OCI-M2 (cell line): Measurements from ENCODE around the gene CHTOP.
"Not testable (repeated sequence)": the region's sequence is repeated elsewhere in the genome, so short reads cannot be mapped to it uniquely, and the experiment has no call there.

Source experiments
- DNase-seq: peaks from one replicate; lab custom pipeline; 2025; ENCODE audit not compliant: unreplicated experiment; lab: John Stamatoyannopoulos, UW

Gene CHTOP

GRCh38 chr1:153631047-153632022, 2.5 kb upstream of the CHTOP start:
- no peak for DNase-seq

DNA sequence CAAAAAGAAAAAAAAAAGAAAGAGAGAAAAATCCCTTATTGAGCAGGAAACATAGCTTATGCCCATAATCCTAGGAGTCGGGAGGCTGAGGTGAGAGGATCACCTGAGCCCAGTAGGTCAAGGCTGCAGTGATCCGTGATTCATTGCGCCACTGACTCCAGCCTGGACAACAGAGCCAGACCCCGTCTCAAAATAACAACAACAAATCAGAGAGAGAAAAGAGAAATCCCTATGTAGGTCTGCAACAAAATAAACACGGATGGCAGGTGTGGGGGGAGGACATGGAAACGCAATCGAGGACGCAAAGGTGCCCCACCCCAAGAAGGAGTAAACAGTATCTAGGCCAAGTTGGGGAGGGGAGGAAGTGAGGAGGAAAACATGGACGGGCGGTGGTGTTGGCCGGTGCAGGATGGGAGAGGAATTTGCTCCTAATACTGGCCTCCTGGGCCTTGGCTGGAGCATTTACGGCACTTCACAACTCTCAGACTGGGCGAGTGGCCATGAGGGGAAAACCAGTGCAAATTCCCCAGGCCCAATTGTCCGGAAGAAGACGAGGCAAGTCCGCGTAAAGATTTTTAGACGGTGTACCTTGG, 609 bp upstream of the CHTOP start:
- DNase-seq, result no peak

DNA sequence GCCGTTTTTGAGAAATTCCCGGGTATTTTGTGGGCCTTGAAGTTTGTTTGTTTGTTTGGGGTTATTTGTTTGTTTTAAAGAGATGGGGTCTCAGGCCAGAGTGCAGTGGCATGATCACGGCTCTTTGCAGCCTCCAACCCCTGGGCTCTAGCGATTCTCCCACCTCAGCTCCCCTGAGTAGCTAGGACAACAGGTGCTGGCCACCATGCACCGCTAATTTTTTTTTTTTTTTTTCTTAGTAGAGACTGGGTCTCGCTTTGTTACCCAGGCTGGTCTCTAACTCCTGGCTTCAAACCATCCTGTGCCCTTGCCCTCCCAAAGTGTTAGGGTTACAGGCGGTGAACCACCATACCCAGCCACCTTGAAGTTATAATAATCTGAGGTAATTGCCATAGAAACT, 2.0 kb downstream of the CHTOP start:
- DNase-seq, result no peak

GRCh38 chr1:153636312-153636711, 2.4 kb downstream of the CHTOP start:
- DNase-seq, result no peak

DNA sequence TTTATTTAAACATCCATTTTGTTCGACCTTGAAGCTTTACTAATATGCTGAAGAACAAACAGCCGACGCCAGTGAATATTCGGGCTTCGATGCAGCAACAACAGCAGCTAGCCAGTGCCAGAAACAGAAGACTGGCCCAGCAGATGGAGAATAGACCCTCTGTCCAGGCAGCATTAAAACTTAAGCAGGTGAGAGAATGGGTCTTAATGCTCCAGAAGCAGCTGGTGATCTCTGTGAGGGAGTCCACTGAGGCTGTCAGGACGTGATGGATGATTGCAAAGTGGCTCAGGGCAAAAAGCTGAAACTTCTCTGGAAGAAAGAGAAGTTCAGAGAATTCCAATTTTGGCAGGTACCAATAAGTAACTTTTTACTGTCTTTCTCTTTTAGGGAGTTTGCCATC, 4.4 kb downstream of the CHTOP start:
- no peak for DNase-seq

GRCh38 chr1:153639280-153639679, 5.4 kb downstream of the CHTOP start:
- no peak for DNase-seq

DNA sequence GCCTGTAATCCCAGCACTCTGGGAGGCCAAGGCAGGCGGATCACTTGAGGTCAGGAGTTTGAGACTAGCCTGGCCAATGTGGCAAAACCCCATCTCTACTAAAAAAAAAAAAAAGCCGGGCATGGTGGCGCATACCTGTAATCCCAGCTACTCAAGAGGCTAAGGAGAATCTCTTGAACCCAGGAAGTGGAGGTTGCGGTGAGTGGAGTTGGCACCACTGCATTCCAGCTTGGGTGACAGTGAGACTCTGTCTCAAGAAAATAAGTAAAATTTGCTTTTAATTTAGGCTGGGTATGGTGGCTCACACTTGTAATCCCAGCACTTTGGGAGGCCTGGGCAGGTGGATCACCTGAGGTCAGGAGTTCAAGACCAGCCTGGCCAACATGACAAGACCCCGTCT, 6.3 kb downstream of the CHTOP start:
- DNase-seq, result not testable (repeated sequence)

DNA sequence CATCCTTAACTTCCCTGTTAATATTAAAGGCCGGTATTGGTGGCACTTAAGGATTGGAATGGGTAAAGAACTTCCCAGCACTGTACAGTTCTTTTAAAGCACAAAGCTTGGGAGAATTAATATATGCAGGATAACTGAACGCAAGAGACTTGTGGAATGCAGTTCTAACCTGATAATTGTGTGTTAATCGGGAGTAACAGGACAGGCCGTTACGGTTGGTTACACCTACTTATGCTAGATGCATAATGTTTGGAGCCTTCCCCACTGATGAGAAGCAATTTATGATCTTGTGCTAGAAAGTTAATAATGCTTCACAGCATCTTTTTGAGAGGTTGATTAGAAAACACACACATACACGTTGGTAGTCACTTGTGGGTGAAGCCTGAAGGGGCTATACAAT, 7.0 kb downstream of the CHTOP start:
- no peak for DNase-seq

DNA sequence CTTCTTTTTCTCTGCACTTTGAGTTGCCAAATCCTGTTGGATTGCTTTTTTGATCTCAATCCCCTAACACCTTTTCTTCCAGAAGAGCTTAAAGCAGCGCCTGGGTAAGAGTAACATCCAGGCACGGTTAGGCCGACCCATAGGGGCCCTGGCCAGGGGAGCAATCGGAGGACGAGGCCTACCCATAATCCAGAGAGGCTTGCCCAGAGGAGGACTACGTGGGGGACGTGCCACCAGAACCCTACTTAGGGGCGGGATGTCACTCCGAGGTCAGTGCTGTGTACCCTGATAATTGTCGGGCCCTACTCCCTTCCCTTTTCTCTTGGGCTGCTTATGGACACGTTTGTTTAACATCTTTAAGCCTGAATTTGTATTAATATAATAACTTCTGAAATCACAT, 8.3 kb downstream of the CHTOP start:
- DNase-seq, result no peak

DNA sequence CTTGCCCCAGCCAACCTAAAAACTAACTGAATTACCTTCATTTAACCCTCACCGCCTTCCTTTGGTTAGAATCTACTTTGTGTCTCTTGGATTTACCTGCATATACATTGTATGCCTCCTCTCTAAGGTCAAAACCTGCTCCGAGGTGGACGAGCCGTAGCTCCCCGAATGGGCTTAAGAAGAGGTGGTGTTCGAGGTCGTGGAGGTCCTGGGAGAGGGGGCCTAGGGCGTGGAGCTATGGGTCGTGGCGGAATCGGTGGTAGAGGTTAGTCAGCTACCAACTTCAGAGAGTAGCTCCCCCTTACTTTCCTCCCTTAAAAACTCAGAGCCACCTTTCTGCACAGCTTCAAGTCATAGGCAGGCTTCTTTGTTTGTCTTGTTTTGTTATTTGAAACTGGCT, 9.2 kb downstream of the CHTOP start:
- DNase-seq, result no peak

GRCh38 chr1:153643816-153644215, 9.9 kb downstream of the CHTOP start:
- no peak for DNase-seq

DNA sequence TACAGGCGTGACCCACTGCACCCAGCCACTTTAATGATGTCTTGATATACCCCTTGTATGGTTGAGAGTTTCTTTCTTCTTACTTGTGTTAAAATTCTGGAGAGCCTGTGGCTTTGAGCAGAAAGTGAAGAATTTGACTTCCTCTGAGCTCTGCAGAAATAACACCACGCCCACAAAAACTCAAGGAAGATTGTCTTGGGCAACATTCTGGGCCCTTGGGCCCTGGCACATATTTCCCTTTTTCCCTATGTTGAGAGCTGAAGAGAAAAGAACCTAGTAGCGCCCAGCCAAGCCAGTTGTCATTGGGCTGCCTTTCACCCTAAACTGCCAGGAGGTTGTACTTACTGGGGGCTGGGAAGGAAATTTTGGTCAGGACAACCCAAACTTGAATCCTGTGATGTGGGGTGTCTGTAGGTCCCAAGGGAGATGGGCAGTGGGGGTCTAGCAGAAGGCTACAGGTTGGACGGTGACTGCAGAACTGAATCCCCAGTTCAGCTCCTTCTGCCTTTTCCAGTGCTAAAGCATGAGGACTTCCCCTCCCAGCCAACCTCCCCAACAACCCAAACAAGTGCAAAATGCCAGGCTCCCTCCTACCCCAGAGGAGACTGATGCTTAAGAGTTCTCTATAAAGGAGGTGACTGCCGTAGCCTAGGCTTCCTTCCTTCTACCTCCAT, 12.9 kb downstream of the CHTOP start:
- DNase-seq, result no peak

DNA sequence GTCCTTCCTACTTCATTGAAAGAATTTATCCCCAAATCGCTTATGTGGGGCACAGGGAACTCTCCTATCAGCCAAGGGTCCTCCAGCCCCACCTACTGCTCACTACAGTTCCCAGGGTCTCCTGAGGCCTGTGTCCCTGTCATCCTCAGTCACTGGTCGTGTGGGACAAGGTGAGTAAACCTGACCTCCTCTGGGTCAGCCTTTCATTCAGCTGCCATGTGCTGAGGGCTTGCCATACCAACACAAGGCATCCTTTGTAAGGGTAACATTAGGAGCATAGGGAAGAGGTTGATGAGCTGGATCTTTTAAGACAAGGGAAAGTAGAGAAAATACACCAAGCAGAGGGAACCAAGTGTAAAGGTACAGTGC, 13.5 kb downstream of the CHTOP start:
- no peak for DNase-seq

GRCh38 chr1:153648000-153648643, 14.3 kb downstream of the CHTOP start:
- no peak for DNase-seq

- no peak for DNase-seq
Measured at GRCh38 chr1:153649137-153649862, 15.4 kb downstream of the CHTOP start.

GRCh38 chr1:153649863-153650235, 16.0 kb downstream of the CHTOP start:
- DNase-seq, result no peak

- no peak for DNase-seq
Measured at GRCh38 chr1:153651771-153652170, 17.9 kb downstream of the CHTOP start.

DNA sequence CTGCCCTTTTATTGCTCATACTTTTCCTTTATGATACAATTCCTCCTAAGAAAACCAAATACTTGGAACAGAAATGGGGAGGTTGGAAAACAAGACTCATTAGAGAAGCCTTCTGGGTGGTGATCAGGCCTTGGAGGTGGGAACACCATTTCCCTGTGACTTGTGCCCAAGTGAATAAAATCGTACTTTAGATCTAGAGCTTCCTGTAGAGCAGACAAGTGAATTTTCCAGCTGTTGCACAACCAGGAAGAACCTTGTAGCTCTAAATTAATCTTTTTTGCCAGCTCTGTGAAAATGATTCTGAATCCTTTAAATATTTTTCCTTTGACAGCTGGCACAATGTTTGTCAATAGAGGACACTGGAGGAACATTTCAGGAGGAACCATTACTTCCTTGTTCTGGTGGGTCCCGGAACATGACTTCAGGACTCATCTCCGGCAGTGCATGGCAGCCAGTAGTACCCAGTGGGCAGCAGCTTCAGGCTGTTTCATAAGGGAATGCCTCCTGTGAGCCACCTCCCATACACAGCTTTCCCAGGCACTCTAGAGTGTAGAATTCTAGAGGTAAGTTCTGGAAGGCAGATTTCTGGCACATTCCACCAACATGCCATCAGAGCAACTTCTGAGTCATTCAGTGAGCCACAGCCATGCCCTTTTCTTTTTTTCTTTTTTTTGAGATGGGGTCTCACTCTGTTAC, 19.1 kb downstream of the CHTOP start:
- DNase-seq, result no peak

DNA sequence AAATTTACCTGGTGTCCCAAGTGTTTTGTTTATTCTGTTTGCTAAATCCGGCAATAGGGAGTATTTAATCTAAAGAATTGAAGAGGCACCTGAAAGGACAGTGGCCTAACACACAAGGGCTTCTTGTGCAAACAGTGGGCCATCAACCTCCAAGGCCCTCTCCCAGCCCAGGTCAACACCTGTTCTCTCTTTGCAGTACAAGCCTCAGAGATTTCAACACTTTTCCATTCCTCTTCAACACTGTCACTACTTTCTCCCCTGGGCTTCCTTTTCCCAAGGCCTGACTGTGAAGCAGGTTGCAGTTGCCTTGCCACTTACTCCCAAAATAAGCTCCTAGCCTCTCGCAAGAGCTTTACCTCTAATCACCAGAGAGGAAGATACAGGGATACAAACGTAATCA, 21.5 kb downstream of the CHTOP start:
- DNase-seq, result no peak

GRCh38 chr1:153658400-153659174, 24.7 kb downstream of the CHTOP start, which contains the start of gene SNAPIN:
SNAPIN (plus strand) TSS chr1:153658703; CDS start chr1:153658744, 41 bp downstream.
- no peak for DNase-seq
